CD14-positive monocyte (primary cell): Measurements from ENCODE around the gene DNAH11. TPM values are rescaled to one million over a fixed set of nuclear protein-coding genes. Genes with fewer than 3 reads are reported as not detected.

ENCODE experiments used
- DNase-seq, 3 donors: peaks; one replicate each; pipeline ENCODE4 v3.0.0-alpha.2; 2011 to 2022
- H2AFZ ChIP-seq: 2 replicates; pipeline ENCODE4 v1.6.0; 2012; ENCODE audit warnings: mild to moderate bottlenecking, low read depth, low read length, inconsistent platforms; ENCODE audit not compliant: insufficient read depth, poor library complexity, severe bottlenecking
- H3K27ac ChIP-seq, 2 donors: 1 replicate in 1 of 2; 2 replicates in 1 of 2; pipeline ENCODE4 v1.5.1; 2012 to 2013; ENCODE audit warnings: low read length in 2 of 2, control low read depth in 1 of 2, inconsistent platforms in 1 of 2, low read depth in 1 of 2, mild to moderate bottlenecking in 1 of 2
- H3K27me3 ChIP-seq, 2 donors: one replicate each; pipeline versions ENCODE4 v1.6.0 to v1.6.1; 2011 to 2013; ENCODE audit warnings: low read length in 2 of 2; ENCODE audit not compliant: control insufficient read depth in 2 of 2, insufficient read depth in 2 of 2
- H3K36me3 ChIP-seq, 2 donors: replicated peaks in 1 of 2; 1 replicate in 1 of 2; 2 replicates in 1 of 2; pipeline versions ENCODE4 v1.5.1 to v1.6.1; 2012 to 2013; ENCODE audit warnings: low read length in 2 of 2, control low read depth in 1 of 2, inconsistent platforms in 1 of 2, mild to moderate bottlenecking in 1 of 2; ENCODE audit not compliant: insufficient read depth in 2 of 2, control insufficient read depth in 1 of 2
- H3K4me1 ChIP-seq, 2 donors: 1 replicate in 1 of 2; 2 replicates in 1 of 2; pipeline versions ENCODE4 v1.5.1 to v1.6.1; 2012 to 2013; ENCODE audit warnings: low read length in 2 of 2, control low read depth in 1 of 2, inconsistent platforms in 1 of 2, mild to moderate bottlenecking in 1 of 2, moderate library complexity in 1 of 2; ENCODE audit not compliant: insufficient read depth in 2 of 2, control insufficient read depth in 1 of 2
- H3K4me2 ChIP-seq: replicated peaks from 2 replicates; pipeline ENCODE3; 2012; ENCODE audit warnings: low read length, moderate library complexity, mild to moderate bottlenecking; ENCODE audit not compliant: poor library complexity, severe bottlenecking; ENCODE audit errors: extremely low read depth
- H3K4me3 ChIP-seq, 3 experiments: fragments of 200-600 bp in 1 of 3; sonication (generic) in 1 of 3; replicated peaks in 1 of 3; 1 replicate in 2 of 3; 2 replicates in 1 of 3; pipeline ENCODE4 v1.5.1; 2011 to 2013; ENCODE audit warnings: low read length in 3 of 3, mild to moderate bottlenecking in 3 of 3, control low read depth in 2 of 3, low read depth in 2 of 3, inconsistent platforms in 1 of 3, moderate library complexity in 1 of 3
- H3K79me2 ChIP-seq: 2 replicates; pipeline ENCODE4 v1.6.0; 2012; ENCODE audit warnings: mild to moderate bottlenecking, control low read depth, inconsistent platforms, low read length, moderate library complexity; ENCODE audit not compliant: insufficient read depth
- H3K9ac ChIP-seq: 2 replicates; pipeline ENCODE4 v1.6.0; 2017; ENCODE audit warnings: low read length, mild to moderate bottlenecking; ENCODE audit not compliant: insufficient read depth, poor library complexity, severe bottlenecking
- H3K9me3 ChIP-seq, 2 donors: replicated peaks in 1 of 2; 1 replicate in 1 of 2; 2 replicates in 1 of 2; pipeline versions ENCODE4 v1.5.1 to v1.6.1; 2012 to 2013; ENCODE audit warnings: low read length in 2 of 2, control low read depth in 1 of 2; ENCODE audit not compliant: control insufficient read depth in 1 of 2, insufficient read depth in 1 of 2
- H4K20me1 ChIP-seq: 2 replicates; pipeline ENCODE4 v1.6.0; 2012; ENCODE audit warnings: mild to moderate bottlenecking, low read length, control low read depth, moderate library complexity; ENCODE audit not compliant: insufficient read depth
- H3K27ac Mint-ChIP-seq, 7 donors: one replicate each; pipeline ENCODE4 v1.8.0; 2020; ENCODE audit warnings: mild to moderate bottlenecking in 7 of 7, mixed read lengths in 7 of 7, moderate library complexity in 6 of 7, inconsistent platforms in 2 of 7
- H3K27me3 Mint-ChIP-seq, 3 donors: one replicate each; pipeline ENCODE4 v1.8.0; 2021 to 2022; ENCODE audit warnings: low read depth in 3 of 3, mild to moderate bottlenecking in 3 of 3, mixed read lengths in 3 of 3, moderate library complexity in 3 of 3, inconsistent platforms in 1 of 3
- H3K36me3 Mint-ChIP-seq, 2 donors: one replicate each; pipeline ENCODE4 v1.8.0; 2020; ENCODE audit warnings: mixed read lengths in 2 of 2, inconsistent platforms in 1 of 2, mild to moderate bottlenecking in 1 of 2
- H3K4me1 Mint-ChIP-seq: one replicate; pipeline ENCODE4 v1.8.0; 2020; ENCODE audit warnings: mild to moderate bottlenecking, mixed read lengths
- H3K4me3 Mint-ChIP-seq, 2 donors: one replicate each; pipeline ENCODE4 v1.8.0; 2020; ENCODE audit warnings: mild to moderate bottlenecking in 2 of 2, mixed read lengths in 2 of 2, moderate library complexity in 1 of 2
- H3K9me3 Mint-ChIP-seq, 7 donors: one replicate each; pipeline ENCODE4 v1.8.0; 2020 to 2022; ENCODE audit warnings: mixed read lengths in 7 of 7, mild to moderate bottlenecking in 6 of 7, moderate library complexity in 6 of 7, inconsistent platforms in 2 of 7
- CTCF ChIP-seq: fragments of 200-600 bp; IDR thresholded peaks from one replicate; pipeline ENCODE4 v1.8.0; 2022; ENCODE audit warnings: antibody characterized with exemption, mild to moderate bottlenecking
- WGBS: methylation state at CpG from one replicate; pipeline ENCODE4 v1.1.5; 2013; ENCODE audit warnings: missing lambda C conversion rate; ENCODE audit not compliant: insufficient coverage; 5-methylcytosine and 5-hydroxymethylcytosine counted together
- intact Hi-C, 2 donors: fragments of 100-400 bp; cut with micrococcal nuclease; formaldehyde crosslinking; loops; one replicate each; pipeline versions ENCODE4 v1.15.0 to v1.15.1; 2023
- polyA plus RNA-seq, 3 donors: library from polyadenylated mRNA; depleted of rRNA in 1 of 3; unstranded in 2 of 3; stranded (reverse) in 1 of 3; fragments of 300-500 nt in 2 of 3; fragments of >200 nt in 1 of 3; fragmentation: Illumina TruSeq in 2 of 3; gene quantifications; 1 replicate in 2 of 3; 2 replicates in 1 of 3; pipeline ENCODE4 v1.2.3, GENCODE V29; 2012 to 2021

The DNAH11 gene
- polyA plus RNA-seq, 3 donors, result not detected

GRCh38 chr7:21550821-21551531 lies 8.1 kb downstream of the DNAH11 start:
- Histone ChIP-seq H3K79me2 (no peaks in the 10 kb centered on the region), H3K4me3 (no peak overlapping the region), H3K4me2 (no peak overlapping the region), H4K20me1 (no peaks in the 10 kb centered on the region), H3K9ac (no peak overlapping the region), H3K9me3 (no peaks in the 10 kb centered on the region), H3K27me3 (peaks cover 3 to 6% of the 10 kb centered on the region in 2 donors), H3K36me3 (no peaks in the 10 kb centered on the region), H3K27ac (no peak overlapping the region), H2AFZ (no peak overlapping the region), H3K4me1 (peaks cover 15% of the 10 kb centered on the region in 2 donors)
- no peak overlapping the region for H3K4me3 Mint-ChIP-seq
- no peak overlapping the region for H3K27ac Mint-ChIP-seq
- intact Hi-C loops, result no loop called here
- peaks cover 0 to 5% (median 0%) of the 10 kb centered on the region in 7 donors for H3K9me3 Mint-ChIP-seq
- peaks cover 0 to 11% (median 6%) of the 10 kb centered on the region in 3 donors for H3K27me3 Mint-ChIP-seq
- H3K36me3 Mint-ChIP-seq, result no peaks in the 10 kb centered on the region
- WGBS, result 100% methylated on average over 1 of the region's 6 CpGs
- no peak for TF ChIP-seq CTCF
- no peak for DNase-seq
- peaks cover 19% of the 10 kb centered on the region for H3K4me1 Mint-ChIP-seq

- intact Hi-C loops, result no loop called here
- peaks cover 0 to 2% (median 0%) of the 10 kb centered on the region in 3 donors for H3K27me3 Mint-ChIP-seq
Observed at GRCh38 chr7:21562385-21562784, 19.5 kb downstream of the DNAH11 start.

More at GRCh38 chr7:21562385-21562784, 19.5 kb downstream of the DNAH11 start:
- Histone ChIP-seq H3K4me2 (no peak overlapping the region), H3K4me1 (no peaks in the 10 kb centered on the region), H4K20me1 (no peaks in the 10 kb centered on the region), H3K79me2 (no peaks in the 10 kb centered on the region), H3K9me3 (no peaks in the 10 kb centered on the region), H3K4me3 (no peak overlapping the region), H3K9ac (no peak overlapping the region), H3K27ac (no peak overlapping the region), H3K36me3 (no peaks in the 10 kb centered on the region), H2AFZ (no peak overlapping the region), H3K27me3 (peaks cover 0 to 2% of the 10 kb centered on the region in 2 donors)
- no peak overlapping the region for H3K4me3 Mint-ChIP-seq
- peaks cover 0 to 3% (median 0%) of the 10 kb centered on the region in 7 donors for H3K9me3 Mint-ChIP-seq
- no peak for TF ChIP-seq CTCF
- H3K36me3 Mint-ChIP-seq, result no peaks in the 10 kb centered on the region
- no peak overlapping the region for H3K27ac Mint-ChIP-seq
- no peak for DNase-seq
- no peaks in the 10 kb centered on the region for H3K4me1 Mint-ChIP-seq
- no CpG with 5 or more reads among the region's 1 CpG for WGBS
